Measurements from ENCODE around the gene ABHD15. TPM values are rescaled to one million over a fixed set of nuclear protein-coding genes. Genes with fewer than 3 reads are reported as not detected.
A peak's percentile ranks its signal among the peaks of the same experiment; 100 is the strongest.

The ABHD15 gene
- polyA plus RNA-seq, 1 donor from 2014 or later: 0.21 TPM

GRCh38 chr17:29613352-29613837 is 46.6 kb upstream of the ABHD15 start:
- Histone ChIP-seq H3K27me3 (ENCODE audit: insufficient read depth, low read depth, low read length) (peaks cover 37% of the 10 kb centered on the region), H3K9ac (ENCODE audit: low read length) (no peak overlapping the region), H3K27ac (ENCODE audit: low read length) (no peak overlapping the region), H3K4me2 (ENCODE audit: low read length) (no peak overlapping the region), H3K36me3 (ENCODE audit: insufficient read depth, low read length) (peaks cover 10% of the 10 kb centered on the region), H2AFZ (ENCODE audit: low read depth, low read length) (no peak overlapping the region), H3K9me3 (ENCODE audit: low read length) (peaks cover 4% of the 10 kb centered on the region), H4K20me1 (ENCODE audit: insufficient read depth) (no peaks in the 10 kb centered on the region), H3K4me3 (ENCODE audit: low read length) (no peak overlapping the region), H3K9me2 (ENCODE audit: insufficient read depth, low read length) (no peaks in the 10 kb centered on the region), H3K79me2 (replicated peaks; ENCODE audit: insufficient read depth, low read length) (no peaks in the 10 kb centered on the region), H3F3A (ENCODE audit: insufficient read depth, low read length, poor library complexity, severe bottlenecking) (no peaks in the 10 kb centered on the region)
- TF ChIP-seq RAD21 (conservative IDR thresholded peaks at IDR 0.05): no peak
- peak; percentile 32 for TF ChIP-seq CTCF (IDR thresholded peaks at IDR 0.05; ENCODE audit: poor library complexity, severe bottlenecking)
- no peak for TF ChIP-seq MXI1 (conservative IDR thresholded peaks at IDR 0.05; ENCODE audit: poor library complexity, severe bottlenecking)
- no peak for TF ChIP-seq TAF1 (IDR thresholded peaks at IDR 0.05; ENCODE audit: low read depth)

- peaks cover 10% of the 10 kb centered on the region for H3K36me3 ChIP-seq (ENCODE audit: insufficient read depth, low read length)
- peaks cover 30% of the 10 kb centered on the region for H3K27me3 ChIP-seq (ENCODE audit: insufficient read depth, low read depth, low read length)
- no peak overlapping the region for H2AFZ ChIP-seq (ENCODE audit: low read depth, low read length)
- H3K4me2 ChIP-seq (ENCODE audit: low read length): no peak overlapping the region
- no peaks in the 10 kb centered on the region for H3K9me2 ChIP-seq (ENCODE audit: insufficient read depth, low read length)
- no peak for TF ChIP-seq EP300 (conservative IDR thresholded peaks at IDR 0.05; ENCODE audit: poor library complexity, severe bottlenecking)
- no peak for TF ChIP-seq POLR2AphosphoS5 (IDR thresholded peaks at IDR 0.05)
- no peak for TF ChIP-seq CTCF (IDR thresholded peaks at IDR 0.05; ENCODE audit: poor library complexity, severe bottlenecking)
- TF ChIP-seq MXI1 (conservative IDR thresholded peaks at IDR 0.05; ENCODE audit: poor library complexity, severe bottlenecking): no peak
- TF ChIP-seq RAD21 (conservative IDR thresholded peaks at IDR 0.05): no peak
- no peak for TF ChIP-seq TAF1 (IDR thresholded peaks at IDR 0.05; ENCODE audit: low read depth)
- TF ChIP-seq EZH2 (IDR thresholded peaks at IDR 0.05; ENCODE audit: borderline replicate concordance, insufficient read depth, low read length, poor library complexity, severe bottlenecking): no peak
- TF ChIP-seq SMC3 (conservative IDR thresholded peaks at IDR 0.05; ENCODE audit: poor library complexity): no peak
- no peak for TF ChIP-seq REST (IDR thresholded peaks at IDR 0.05; ENCODE audit: borderline replicate concordance)
- no peaks in the 10 kb centered on the region for H3K79me2 ChIP-seq (replicated peaks; ENCODE audit: insufficient read depth, low read length)
- H3K9me3 ChIP-seq (ENCODE audit: low read length): peaks cover 4% of the 10 kb centered on the region
- no peak overlapping the region for H3K9ac ChIP-seq (ENCODE audit: low read length)
- H3K4me3 ChIP-seq (ENCODE audit: low read length): no peak overlapping the region
- H3K27ac ChIP-seq (ENCODE audit: low read length): no peak overlapping the region
- no peaks in the 10 kb centered on the region for H3F3A ChIP-seq (ENCODE audit: insufficient read depth, low read length, poor library complexity, severe bottlenecking)
- H4K20me1 ChIP-seq (ENCODE audit: insufficient read depth): no peaks in the 10 kb centered on the region
Measured at GRCh38 chr17:29612404-29613280, 45.8 kb upstream of the ABHD15 start.
